Glutamatergic neuron (in vitro differentiated cells): ENCODE results near the gene FSTL4. TPM values are rescaled to one million over a fixed set of nuclear protein-coding genes. Genes with fewer than 3 reads are reported as not detected.

ENCODE experiments used
- DNase-seq: peaks from one replicate; pipeline ENCODE4 v3.0.0; 2022
- H3K27ac Mint-ChIP-seq: one replicate; pipeline ENCODE4 v1.8.0; 2020; ENCODE audit warnings: mild to moderate bottlenecking, mixed read lengths, inconsistent platforms; ENCODE audit not compliant: unreplicated experiment
- H3K27me3 Mint-ChIP-seq: one replicate; pipeline ENCODE4 v1.8.0; 2020; ENCODE audit warnings: mild to moderate bottlenecking, moderate library complexity, mixed read lengths, inconsistent platforms; ENCODE audit not compliant: unreplicated experiment
- H3K36me3 Mint-ChIP-seq: one replicate; pipeline ENCODE4 v1.8.0; 2020; ENCODE audit warnings: mild to moderate bottlenecking, mixed read lengths, inconsistent platforms; ENCODE audit not compliant: unreplicated experiment
- H3K4me1 Mint-ChIP-seq: one replicate; pipeline ENCODE4 v1.8.0; 2020; ENCODE audit warnings: mild to moderate bottlenecking, low read depth, mixed read lengths, inconsistent platforms; ENCODE audit not compliant: unreplicated experiment
- H3K4me3 Mint-ChIP-seq: one replicate; pipeline ENCODE4 v1.8.0; 2020; ENCODE audit warnings: mild to moderate bottlenecking, mixed read lengths, inconsistent platforms; ENCODE audit not compliant: unreplicated experiment
- H3K9me3 Mint-ChIP-seq: one replicate; pipeline ENCODE4 v1.8.0; 2020; ENCODE audit warnings: mild to moderate bottlenecking, moderate library complexity, mixed read lengths, inconsistent platforms; ENCODE audit not compliant: unreplicated experiment
- CTCF ChIP-seq: fragments of 200-600 bp; sonication (generic); IDR thresholded peaks from one replicate; pipeline ENCODE4 v1.5.0; 2021; ENCODE audit not compliant: partially characterized antibody, unreplicated experiment
- total RNA-seq: library from RNA; stranded (reverse); fragmentation: NEBNext Ultra II Directional; extraction: Animal tissue kit (Norgen Biotek cat#: 25700); gene quantifications from one replicate; pipeline ENCODE4 v1.2.1, GENCODE V29; 2021; ENCODE audit not compliant: unreplicated experiment

Gene FSTL4
- total RNA-seq, 1 donor from 2014 or later: 29.0 TPM

DNA sequence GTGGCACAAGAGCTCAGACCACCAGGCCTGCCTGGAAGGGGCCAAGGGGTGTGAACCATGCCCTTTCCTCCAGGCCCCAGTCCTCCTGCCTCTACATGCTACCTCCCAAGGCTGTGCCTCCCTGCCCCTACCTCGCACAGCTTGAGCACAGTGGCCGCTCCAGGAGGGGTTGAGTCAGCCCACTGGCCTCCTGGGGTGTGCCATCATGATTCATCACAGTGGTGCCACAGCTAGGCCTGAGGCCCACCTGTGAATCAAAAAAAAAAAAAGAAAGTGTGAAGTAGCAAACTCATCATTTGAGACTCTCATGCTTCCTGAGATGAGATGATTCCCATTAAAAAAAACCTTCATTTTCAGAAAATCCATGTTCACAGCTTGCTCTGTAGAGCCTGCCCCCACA, 320.0 kb downstream of the FSTL4 start:
- Mint-ChIP-seq H3K27me3 (peaks cover 8% of the 10 kb centered on the region), H3K27ac (no peak overlapping the region), H3K9me3 (peaks cover 6% of the 10 kb centered on the region), H3K4me3 (no peak overlapping the region), H3K4me1 (peaks cover 7% of the 10 kb centered on the region), H3K36me3 (no peaks in the 10 kb centered on the region)
- no peak for TF ChIP-seq CTCF
- DNase-seq: no peak

- peaks cover 7% of the 10 kb centered on the region for H3K4me1 Mint-ChIP-seq
- H3K9me3 Mint-ChIP-seq: peaks cover 6% of the 10 kb centered on the region
- peaks cover 8% of the 10 kb centered on the region for H3K27me3 Mint-ChIP-seq
- no peak overlapping the region for H3K4me3 Mint-ChIP-seq
- no peak overlapping the region for H3K27ac Mint-ChIP-seq
- no peaks in the 10 kb centered on the region for H3K36me3 Mint-ChIP-seq
- DNase-seq: no peak
- no peak for TF ChIP-seq CTCF
Observed at GRCh38 chr5:133291524-133291923, 320.8 kb downstream of the FSTL4 start.

- H3K4me3 Mint-ChIP-seq: no peak overlapping the region
- no peak for DNase-seq
- H3K27ac Mint-ChIP-seq: no peak overlapping the region
- peaks cover 6% of the 10 kb centered on the region for H3K9me3 Mint-ChIP-seq
- peaks cover 8% of the 10 kb centered on the region for H3K27me3 Mint-ChIP-seq
- peaks cover 7% of the 10 kb centered on the region for H3K4me1 Mint-ChIP-seq
- no peaks in the 10 kb centered on the region for H3K36me3 Mint-ChIP-seq
- no peak for TF ChIP-seq CTCF
Observed at GRCh38 chr5:133290669-133291240, 321.6 kb downstream of the FSTL4 start.

DNA sequence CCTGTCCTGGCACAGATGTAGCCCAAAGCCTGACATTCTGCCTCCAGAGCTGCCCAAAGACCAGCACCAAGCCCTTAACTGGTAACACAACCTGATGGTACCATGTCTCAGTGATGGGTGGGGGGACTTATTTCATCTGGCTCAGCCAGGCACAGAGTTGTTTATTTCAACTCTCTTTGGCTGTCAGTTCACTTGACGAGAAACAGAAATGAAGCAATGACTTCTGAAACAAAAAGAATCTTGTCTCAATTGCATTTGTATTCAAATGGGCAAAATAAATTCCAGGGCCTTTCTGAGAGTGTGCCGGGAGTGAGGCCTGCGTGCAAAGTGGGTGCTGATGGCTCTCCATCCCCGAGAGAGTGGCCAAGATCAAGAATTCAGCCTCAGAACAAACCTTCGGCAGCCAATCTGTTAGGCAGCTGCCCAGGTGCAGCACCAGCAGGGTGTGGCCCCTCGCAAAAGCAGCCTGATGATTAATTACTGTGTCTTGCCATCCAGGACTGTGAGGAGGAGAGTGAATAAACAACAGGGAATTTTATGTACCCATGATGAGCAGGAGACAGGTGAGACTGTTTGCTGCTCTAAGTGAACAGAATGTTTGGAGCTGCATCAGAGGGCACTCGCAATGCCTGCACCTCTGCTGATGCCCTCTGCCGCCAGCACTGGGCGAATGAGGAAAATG, 322.5 kb downstream of the FSTL4 start:
- TF ChIP-seq CTCF: no peak
- H3K36me3 Mint-ChIP-seq: no peaks in the 10 kb centered on the region
- peak overlapping the region; percentile 29 for H3K27ac Mint-ChIP-seq
- no peak overlapping the region for H3K4me3 Mint-ChIP-seq
- H3K4me1 Mint-ChIP-seq: peaks cover 7% of the 10 kb centered on the region
- peaks cover 6% of the 10 kb centered on the region for H3K9me3 Mint-ChIP-seq
- H3K27me3 Mint-ChIP-seq: peaks cover 8% of the 10 kb centered on the region
- DNase-seq: no peak

DNA sequence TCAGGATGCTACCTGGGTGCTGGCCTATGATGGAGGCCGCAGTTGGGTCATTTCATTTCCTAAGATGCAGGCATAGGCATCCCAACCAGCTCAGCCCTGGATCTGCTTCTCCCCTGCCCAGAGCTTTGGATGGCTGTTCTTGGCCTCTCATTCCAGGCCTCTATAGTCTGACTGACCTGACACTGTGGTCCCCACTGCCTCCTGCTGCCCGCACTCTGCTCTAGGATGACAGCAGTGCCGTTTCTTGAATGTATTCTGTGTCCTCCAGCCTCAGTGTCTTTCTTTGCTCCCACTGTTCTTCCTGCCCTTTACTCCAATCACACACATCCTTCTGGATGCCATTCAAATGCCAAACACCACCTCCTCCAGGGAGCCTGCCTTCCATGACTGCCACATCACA, 324.8 kb downstream of the FSTL4 start:
- no peaks in the 10 kb centered on the region for H3K36me3 Mint-ChIP-seq
- no peak for TF ChIP-seq CTCF
- H3K27ac Mint-ChIP-seq: no peak overlapping the region
- H3K4me1 Mint-ChIP-seq: peaks cover 7% of the 10 kb centered on the region
- peaks cover 6% of the 10 kb centered on the region for H3K9me3 Mint-ChIP-seq
- no peak overlapping the region for H3K4me3 Mint-ChIP-seq
- peak; percentile 56 for DNase-seq
- peaks cover 8% of the 10 kb centered on the region for H3K27me3 Mint-ChIP-seq
